H9 (cell line): ENCODE results near the gene ARFGAP1. TPM values are rescaled to one million over a fixed set of nuclear protein-coding genes. Genes with fewer than 3 reads are reported as not detected.

ENCODE experiments used
- DNase-seq: peaks from one replicate; pipeline ENCODE4 v3.0.0-alpha.2; 2017
- H2AFZ ChIP-seq: one replicate; pipeline ENCODE4 v1.6.1; 2013; ENCODE audit warnings: mild to moderate bottlenecking, low read length, control low read depth, moderate library complexity
- H2AK5ac ChIP-seq: 2 replicates; pipeline ENCODE4 v1.6.1; 2013; ENCODE audit warnings: low read length, control low read depth, mixed read lengths; ENCODE audit not compliant: insufficient read length
- H2BK120ac ChIP-seq: one replicate; pipeline ENCODE4 v1.6.1; 2013; ENCODE audit warnings: low read depth, mild to moderate bottlenecking, low read length, control low read depth, inconsistent platforms; ENCODE audit not compliant: poor library complexity, severe bottlenecking
- H2BK12ac ChIP-seq: 2 replicates; pipeline ENCODE4 v1.6.1; 2013; ENCODE audit warnings: low read length, control low read depth, mixed read lengths, low read depth; ENCODE audit not compliant: insufficient read length
- H2BK15ac ChIP-seq: 2 replicates; pipeline ENCODE4 v1.6.1; 2013; ENCODE audit warnings: low read depth, low read length, control low read depth
- H2BK20ac ChIP-seq: one replicate; pipeline ENCODE4 v1.6.1; 2013; ENCODE audit warnings: low read depth, mild to moderate bottlenecking, low read length, control low read depth, inconsistent platforms; ENCODE audit not compliant: poor library complexity, severe bottlenecking
- H2BK5ac ChIP-seq: 2 replicates; pipeline ENCODE4 v1.6.1; 2013; ENCODE audit warnings: low read length, control low read depth, mixed read lengths; ENCODE audit not compliant: insufficient read length
- H3K14ac ChIP-seq: 2 replicates; pipeline ENCODE4 v1.6.1; 2013; ENCODE audit warnings: low read length, control low read depth; ENCODE audit not compliant: insufficient read depth
- H3K18ac ChIP-seq: 2 replicates; pipeline ENCODE4 v1.6.1; 2013; ENCODE audit warnings: low read depth, mild to moderate bottlenecking, mixed read lengths, low read length, control low read depth; ENCODE audit not compliant: insufficient read length
- H3K23ac ChIP-seq: 2 replicates; pipeline ENCODE4 v1.6.1; 2013; ENCODE audit warnings: low read length, control low read depth, mixed read lengths, low read depth; ENCODE audit not compliant: insufficient read length
- H3K23me2 ChIP-seq: 2 replicates; pipeline ENCODE4 v1.6.1; 2013; ENCODE audit warnings: low read depth, mild to moderate bottlenecking, mixed read lengths, low read length, control low read depth; ENCODE audit not compliant: insufficient read length, poor library complexity, severe bottlenecking
- H3K27ac ChIP-seq: 2 replicates; pipeline ENCODE4 v1.5.1; 2013; ENCODE audit warnings: low read length, control low read depth, mixed read lengths, low read depth; ENCODE audit not compliant: insufficient read length
- H3K27me3 ChIP-seq: 2 replicates; pipeline ENCODE4 v1.6.1; 2013; ENCODE audit warnings: low read length, control low read depth, inconsistent platforms; ENCODE audit not compliant: insufficient read depth
- H3K4ac ChIP-seq: 2 replicates; pipeline ENCODE4 v1.6.1; 2013; ENCODE audit warnings: low read depth, mild to moderate bottlenecking, control low read depth, inconsistent platforms, low read length, moderate library complexity
- H3K4me1 ChIP-seq: 2 replicates; pipeline ENCODE4 v1.6.1; 2013; ENCODE audit warnings: low read length, control low read depth, inconsistent platforms; ENCODE audit not compliant: insufficient read depth
- H3K4me2 ChIP-seq: 2 replicates; pipeline ENCODE4 v1.6.1; 2013; ENCODE audit warnings: low read length, control low read depth, mixed read lengths; ENCODE audit not compliant: insufficient read length, insufficient read depth
- H3K56ac ChIP-seq: 2 replicates; pipeline ENCODE4 v1.6.1; 2013; ENCODE audit warnings: low read depth, mild to moderate bottlenecking, mixed read lengths, low read length, control low read depth; ENCODE audit not compliant: insufficient read length
- H3K79me1 ChIP-seq: 2 replicates; pipeline ENCODE4 v1.6.1; 2013; ENCODE audit warnings: low read depth, mild to moderate bottlenecking, moderate library complexity, low read length, control low read depth, inconsistent platforms; ENCODE audit not compliant: insufficient read depth, poor library complexity, severe bottlenecking
- H3K79me2 ChIP-seq: 2 replicates; pipeline ENCODE4 v1.6.1; 2013; ENCODE audit warnings: low read length, control low read depth, inconsistent platforms; ENCODE audit not compliant: insufficient read depth
- H3K9ac ChIP-seq: 2 replicates; pipeline ENCODE4 v1.6.1; 2013; ENCODE audit warnings: low read length, control low read depth, mixed read lengths; ENCODE audit not compliant: insufficient read length; ENCODE audit errors: extremely low read depth
- H3K9me3 ChIP-seq: one replicate; pipeline ENCODE4 v1.6.1; 2013; ENCODE audit warnings: low read depth, low read length, inconsistent platforms; ENCODE audit not compliant: control insufficient read depth
- H3T11ph ChIP-seq: one replicate; pipeline ENCODE4 v1.6.1; 2013; ENCODE audit warnings: mild to moderate bottlenecking, low read length, control low read depth, inconsistent platforms
- H4K20me1 ChIP-seq: one replicate; pipeline ENCODE4 v1.6.1; 2013; ENCODE audit not compliant: control insufficient read depth, insufficient read length, insufficient read depth
- H4K5ac ChIP-seq: 2 replicates; pipeline ENCODE4 v1.6.1; 2013; ENCODE audit warnings: low read depth, mild to moderate bottlenecking, mixed read lengths, low read length, control low read depth; ENCODE audit not compliant: insufficient read length
- H4K8ac ChIP-seq: replicated peaks from 2 replicates; pipeline ENCODE4 v1.6.1; 2013; ENCODE audit warnings: low read length, control low read depth, mixed read lengths, low read depth; ENCODE audit not compliant: insufficient read length
- H4K91ac ChIP-seq: 2 replicates; pipeline ENCODE4 v1.6.1; 2013; ENCODE audit warnings: low read depth, mild to moderate bottlenecking, moderate library complexity, mixed read lengths, low read length, control low read depth; ENCODE audit not compliant: insufficient read length
- H3K27ac Mint-ChIP-seq, 3 experiments: 2 replicates in 2 of 3; 3 replicates in 1 of 3; pipeline ENCODE4 v1.8.0; 2020 to 2021; ENCODE audit warnings: mixed read lengths in 3 of 3, mild to moderate bottlenecking in 1 of 3, moderate library complexity in 1 of 3
- H3K27me3 Mint-ChIP-seq: 2 replicates; pipeline ENCODE4 v1.8.0; 2021; ENCODE audit warnings: low read depth, mild to moderate bottlenecking, moderate library complexity, mixed read lengths
- H3K36me3 Mint-ChIP-seq, 3 experiments: 2 replicates in 2 of 3; 3 replicates in 1 of 3; pipeline ENCODE4 v1.8.0; 2020 to 2021; ENCODE audit warnings: low read depth in 3 of 3, mixed read lengths in 3 of 3; ENCODE audit not compliant: insufficient read depth in 1 of 3
- H3K4me1 Mint-ChIP-seq, 2 experiments: 2 replicates each; pipeline ENCODE4 v1.8.0; 2020; ENCODE audit warnings: mixed read lengths in 2 of 2
- H3K4me3 Mint-ChIP-seq, 2 experiments: 2 replicates in 1 of 2; 3 replicates in 1 of 2; pipeline ENCODE4 v1.8.0; 2020 to 2021; ENCODE audit warnings: mild to moderate bottlenecking in 2 of 2, mixed read lengths in 2 of 2, moderate library complexity in 1 of 2
- H3K9me3 Mint-ChIP-seq, 2 experiments: 2 replicates in 1 of 2; 3 replicates in 1 of 2; pipeline ENCODE4 v1.8.0; 2020; ENCODE audit warnings: mild to moderate bottlenecking in 2 of 2, mixed read lengths in 2 of 2, moderate library complexity in 1 of 2
- CTCF ChIP-seq: fragments of 200-600 bp; sonication (generic); conservative IDR thresholded peaks from 3 replicates; pipeline ENCODE4 v1.8.0; 2021; ENCODE audit warnings: antibody characterized with exemption, mild to moderate bottlenecking
- WGBS: extraction: QIAGEN DNeasy Blood & Tissue Kit; methylation state at CpG from one replicate; pipeline ENCODE4 v1.1.7; 2013; ENCODE audit warnings: missing lambda C conversion rate, low lambda C conversion rate, mixed read lengths; ENCODE audit not compliant: insufficient read length; ENCODE audit errors: extremely low coverage; 5-methylcytosine and 5-hydroxymethylcytosine counted together
- total RNA-seq: library from RNA; stranded (reverse); gene quantifications from 2 replicates; pipeline ENCODE4 v1.2.1, GENCODE V29; 2021

ARFGAP1 gene
- total RNA-seq, 1 experiment from 2014 or later, result 114 TPM

- Histone ChIP-seq H3K79me1 (no peaks in the 10 kb centered on the region), H2AK5ac (no peak overlapping the region), H3K56ac (no peak overlapping the region), H3K4ac (no peak overlapping the region), H3K9me3 (no peaks in the 10 kb centered on the region), H2BK15ac (no peak overlapping the region), H3K18ac (no peak overlapping the region), H2BK12ac (no peak overlapping the region), H4K91ac (no peak overlapping the region), H4K5ac (no peak overlapping the region), H3K4me1 (no peaks in the 10 kb centered on the region; the same call in 1 of the 2 replicates), H4K20me1 (no peaks in the 10 kb centered on the region), H4K8ac (no peak overlapping the region), H2BK20ac (no peak overlapping the region), H3K23ac (no peak overlapping the region), H3T11ph (no peak overlapping the region), H3K79me2 (no peaks in the 10 kb centered on the region), H2BK5ac (no peak overlapping the region), H3K14ac (no peak overlapping the region; the same call in 1 of the 2 replicates), H3K23me2 (peaks cover 3% of the 10 kb centered on the region), H3K9ac (no peak overlapping the region), H2BK120ac (no peak overlapping the region), H2AFZ (no peak overlapping the region), H3K4me2 (no peak overlapping the region), H3K27me3 (no peaks in the 10 kb centered on the region; the same call in 1 of the 2 replicates), H3K27ac (no peak overlapping the region)
- TF ChIP-seq CTCF, result no peak
- no peak overlapping the region for H3K27ac Mint-ChIP-seq
- no peaks in the 10 kb centered on the region for H3K36me3 Mint-ChIP-seq
- peaks cover 34% of the 10 kb centered on the region for H3K27me3 Mint-ChIP-seq
- peaks cover 19 to 32% of the 10 kb centered on the region in 2 experiments for H3K4me1 Mint-ChIP-seq
- no peaks in the 10 kb centered on the region; a peak in 1 of 5 replicates for H3K9me3 Mint-ChIP-seq
- DNase-seq, result no peak
- WGBS, result no CpG with 5 or more reads among the region's 25 CpGs
- no peak overlapping the region for H3K4me3 Mint-ChIP-seq
Measured at GRCh38 chr20:63259734-63260460, 12.7 kb upstream of the ARFGAP1 start.
